ENCODE measurements around the gene ARHGAP12. TPM values are rescaled to one million over a fixed set of nuclear protein-coding genes. Genes with fewer than 3 reads are reported as not detected.

ARHGAP12 gene
- total RNA-seq, 1 donor = 4.6 TPM

Small RNA genes lying within 50 kb of the gene (small RNA-seq; reads per million reads assigned to genes)
- not detected for gene RF00019

Other genes starting within 250 kb of the ARHGAP12 start
- gene KIF5B, start 127.6 kb upstream of the ARHGAP12 start, total RNA-seq = 18.0 TPM

Data from hematopoietic multipotent progenitor cell (in vitro differentiated cells).